Activated B cell treated with CpG ODN at 0.5 μM for 24 hours (primary cell): Measurements from ENCODE around the gene STARD4. TPM values are rescaled to one million over a fixed set of nuclear protein-coding genes. Genes with fewer than 3 reads are reported as not detected.

ENCODE experiments used
- ATAC-seq: fragments of 200-7000 bp; cut with Tn5 transposase; one replicate; pipeline ENCODE4 v1.10.0; 2021; ENCODE audit warnings: low read depth, mild to moderate bottlenecking, moderate library complexity
- CTCF ChIA-PET: fragments of 350-600 bp; sonication (Branson Sonifier 250); formaldehyde crosslinking; loops from one replicate; lab custom pipeline; 2021; ENCODE audit warnings: antibody characterized with exemption; lab: Charles Lee
- POLR2A ChIA-PET: fragments of 350-600 bp; sonication (Branson Sonifier 250); formaldehyde crosslinking; loops from one replicate; lab custom pipeline; 2021; ENCODE audit warnings: antibody characterized with exemption; lab: Charles Lee
- DNase-seq: peaks from one replicate; pipeline ENCODE4 v3.0.0; 2022
- H3K27ac Mint-ChIP-seq: one replicate; pipeline ENCODE4 v1.8.0; 2020; ENCODE audit warnings: mixed read lengths
- H3K27me3 Mint-ChIP-seq: one replicate; pipeline ENCODE4 v1.8.0; 2021; ENCODE audit warnings: mixed read lengths
- H3K36me3 Mint-ChIP-seq: one replicate; pipeline ENCODE4 v1.8.0; 2021; ENCODE audit warnings: low read depth, mixed read lengths
- H3K4me1 Mint-ChIP-seq: one replicate; pipeline ENCODE4 v1.8.0; 2021; ENCODE audit warnings: mixed read lengths
- H3K4me3 Mint-ChIP-seq: one replicate; pipeline ENCODE4 v1.8.0; 2020; ENCODE audit warnings: mild to moderate bottlenecking, mixed read lengths
- H3K9me3 Mint-ChIP-seq: one replicate; pipeline ENCODE4 v1.8.0; 2020; ENCODE audit warnings: mixed read lengths
- CTCF ChIP-seq: fragments of 200-600 bp; IDR thresholded peaks from one replicate; pipeline ENCODE4 v1.8.0; 2022; ENCODE audit warnings: antibody characterized with exemption, mild to moderate bottlenecking
- intact Hi-C: fragments of 100-400 bp; cut with micrococcal nuclease; formaldehyde crosslinking; loops from one replicate; pipeline ENCODE4 v1.15.1; 2024
- total RNA-seq: library from RNA; stranded (reverse); gene quantifications from 2 replicates; pipeline ENCODE4 v1.2.3, GENCODE V29; 2022

Gene STARD4
- total RNA-seq, 1 donor from 2014 or later, result 40.3 TPM

- no peak overlapping the region for H3K4me3 Mint-ChIP-seq
- H3K9me3 Mint-ChIP-seq, result no peaks in the 10 kb centered on the region
- no peak overlapping the region for H3K27ac Mint-ChIP-seq
- no peaks in the 10 kb centered on the region for H3K36me3 Mint-ChIP-seq
- H3K4me1 Mint-ChIP-seq, result no peaks in the 10 kb centered on the region
- TF ChIP-seq CTCF, result no peak
- no peak for DNase-seq
- intact Hi-C loops, result no loop called here
- ChIA-PET POLR2A (no interaction called here), CTCF (no interaction called here)
- ATAC-seq, result no peak
- no peaks in the 10 kb centered on the region for H3K27me3 Mint-ChIP-seq
Measured at GRCh38 chr5:111486055-111486454, 26.3 kb downstream of the STARD4 start.

GRCh38 chr5:111480346-111480745 is 32.0 kb downstream of the STARD4 start:
- no peaks in the 10 kb centered on the region for H3K36me3 Mint-ChIP-seq
- no peak overlapping the region for H3K4me3 Mint-ChIP-seq
- intact Hi-C loops, result no loop called here
- DNase-seq (no peak), ATAC-seq (no peak)
- H3K27me3 Mint-ChIP-seq, result peaks cover 3% of the 10 kb centered on the region
- POLR2A ChIA-PET, result no interaction called here
- CTCF ChIA-PET, result interaction anchor here (1.4 kb wide), 1 partner anchor 51 kb away, joined by 3 read pairs; no protein-coding TSS in a partner anchor
- H3K4me1 Mint-ChIP-seq, result no peaks in the 10 kb centered on the region
- no peaks in the 10 kb centered on the region for H3K9me3 Mint-ChIP-seq
- no peak for TF ChIP-seq CTCF
- H3K27ac Mint-ChIP-seq, result no peak overlapping the region

- no peak overlapping the region for H3K27ac Mint-ChIP-seq
- H3K4me1 Mint-ChIP-seq, result no peaks in the 10 kb centered on the region
- no peaks in the 10 kb centered on the region for H3K36me3 Mint-ChIP-seq
- H3K4me3 Mint-ChIP-seq, result no peak overlapping the region
- CTCF ChIA-PET, result no interaction called here
- H3K9me3 Mint-ChIP-seq, result no peaks in the 10 kb centered on the region
- DNase-seq (no peak), ATAC-seq (no peak)
- POLR2A ChIA-PET, result no interaction called here
- intact Hi-C loops, result no loop called here
- H3K27me3 Mint-ChIP-seq, result peaks cover 3% of the 10 kb centered on the region
- TF ChIP-seq CTCF, result no peak
Measured at GRCh38 chr5:111478898-111479297, 33.4 kb downstream of the STARD4 start.

GRCh38 chr5:111478266-111478665 is 34.1 kb downstream of the STARD4 start:
- Mint-ChIP-seq H3K27me3 (peaks cover 3% of the 10 kb centered on the region), H3K9me3 (no peaks in the 10 kb centered on the region), H3K4me1 (no peaks in the 10 kb centered on the region), H3K27ac (no peak overlapping the region), H3K36me3 (no peaks in the 10 kb centered on the region), H3K4me3 (no peak overlapping the region)
- no peak for TF ChIP-seq CTCF
- ATAC-seq, result no peak
- no peak for DNase-seq
- CTCF ChIA-PET, result no interaction called here
- intact Hi-C loops, result no loop called here
- POLR2A ChIA-PET, result no interaction called here

- peaks cover 2% of the 10 kb centered on the region for H3K4me1 Mint-ChIP-seq
- no peak overlapping the region for H3K4me3 Mint-ChIP-seq
- no peak overlapping the region for H3K27ac Mint-ChIP-seq
- POLR2A ChIA-PET, result no interaction called here
- DNase-seq, result no peak
- no peaks in the 10 kb centered on the region for H3K27me3 Mint-ChIP-seq
- CTCF ChIA-PET, result no interaction called here
- intact Hi-C loops, result no loop called here
- no peaks in the 10 kb centered on the region for H3K36me3 Mint-ChIP-seq
- ATAC-seq, result no peak
- TF ChIP-seq CTCF, result no peak
- peaks cover 4% of the 10 kb centered on the region for H3K9me3 Mint-ChIP-seq
Measured at GRCh38 chr5:111472579-111472978, 39.8 kb downstream of the STARD4 start.
